GM12878 (cell line): ENCODE measurements around the gene ATP2A1. TPM values are rescaled to one million over a fixed set of nuclear protein-coding genes. Genes with fewer than 3 reads are reported as not detected.

Experiments used
- ATAC-seq: fragments of 200-7000 bp; cut with Tn5 transposase; 3 replicates; pipeline ENCODE4 v1.9.1; 2020; ENCODE audit warnings: mild to moderate bottlenecking, moderate library complexity
- BruUV-seq: library from RNA; stranded (reverse); fragments of 400-500 nt; replicated peaks from 2 replicates; lab custom pipeline; 2021; lab: Mats Ljungman, UMichigan
- CTCF ChIA-PET: fragments of 300-600 bp; sonication (Branson Sonifier 250); formaldehyde crosslinking; extraction: SDS; loops from one replicate; lab custom pipeline; 2021; ENCODE audit warnings: inconsistent platforms; lab: Yijun Ruan, JAX
- POLR2A ChIA-PET: fragments of 350-600 bp; formaldehyde crosslinking; extraction: SDS; loops from one replicate; lab custom pipeline; 2021; ENCODE audit warnings: inconsistent platforms; lab: Charles Lee
- RAD21 ChIA-PET: fragments of 300-600 bp; sonication (Branson Sonifier 250); formaldehyde crosslinking; loops from one replicate; lab custom pipeline; 2023; ENCODE audit warnings: antibody characterized with exemption; ENCODE audit not compliant: unreplicated experiment; lab: Charles Lee
- SMC1A ChIA-PET: fragments of 300-600 bp; sonication (Branson Sonifier 250); formaldehyde crosslinking; loops from one replicate; lab custom pipeline; 2023; ENCODE audit not compliant: unreplicated experiment, uncharacterized antibody; lab: Charles Lee
- DNase-seq: peaks from one replicate; pipeline ENCODE4 v3.0.0-alpha.2; 2011; ENCODE audit warnings: low read depth, low spot score
- FAIRE-seq: peaks from 3 replicates; lab custom pipeline; 2011; peaks lifted over from hg19 to GRCh38; lab: Jason Lieb, UNC
- H2AFZ ChIP-seq: 2 replicates; pipeline ENCODE4 v1.6.0; 2011; ENCODE audit warnings: low read depth, low read length, control low read depth; ENCODE audit not compliant: control insufficient read depth
- H3K27ac ChIP-seq: 2 replicates; pipeline ENCODE4 v1.5.1; 2011; ENCODE audit warnings: control low read depth; ENCODE audit not compliant: control insufficient read depth, insufficient read depth
- H3K27me3 ChIP-seq, 2 experiments: replicated peaks in 1 of 2; 2 replicates each; pipeline versions ENCODE4 v1.6.0 to v1.6.1; 2011; ENCODE audit warnings: low read length in 1 of 2; ENCODE audit not compliant: control insufficient read depth in 2 of 2, insufficient read depth in 2 of 2
- H3K36me3 ChIP-seq, 2 experiments: 2 replicates each; pipeline ENCODE4 v1.5.1; 2011; ENCODE audit warnings: low read length in 1 of 2; ENCODE audit not compliant: control insufficient read depth in 2 of 2, insufficient read depth in 2 of 2
- H3K4me1 ChIP-seq: 2 replicates; pipeline ENCODE4 v1.6.1; 2011; ENCODE audit warnings: mild to moderate bottlenecking, low read length, moderate library complexity, mixed read lengths; ENCODE audit not compliant: control insufficient read depth, insufficient read depth
- H3K4me2 ChIP-seq: 2 replicates; pipeline ENCODE4 v1.6.0; 2011; ENCODE audit warnings: control low read depth; ENCODE audit not compliant: control insufficient read depth, insufficient read depth
- H3K4me3 ChIP-seq: fragments of 200-600 bp; sonication (generic); 2 replicates; pipeline ENCODE4 v1.5.1; 2016
- H3K79me2 ChIP-seq: 2 replicates; pipeline ENCODE4 v1.6.0; 2011; ENCODE audit warnings: low read length; ENCODE audit not compliant: control insufficient read depth, insufficient read depth
- H3K9ac ChIP-seq: 2 replicates; pipeline ENCODE4 v1.8.0; 2011; ENCODE audit warnings: low read length, control low read depth, mixed read lengths; ENCODE audit not compliant: control insufficient read depth, insufficient read depth
- H3K9me3 ChIP-seq: replicated peaks from 3 replicates; pipeline ENCODE4 v1.5.1; 2011; ENCODE audit warnings: mild to moderate bottlenecking, low read length; ENCODE audit not compliant: control insufficient read depth, insufficient read depth
- H4K20me1 ChIP-seq: 2 replicates; pipeline ENCODE4 v1.6.0; 2011; ENCODE audit not compliant: control insufficient read depth, insufficient read depth
- EED ChIP-seq: sonication (generic); IDR thresholded peaks from 2 replicates; pipeline ENCODE4 v1.6.1; 2016; ENCODE audit warnings: antibody characterized with exemption, low read depth
- EGR1 ChIP-seq, 2 experiments: IDR thresholded peaks; 1 replicate in 1 of 2; 2 replicates in 1 of 2; pipeline ENCODE4 v1.6.1; 2011 to 2012; ENCODE audit warnings: low read depth in 2 of 2, low read length in 2 of 2, borderline replicate concordance in 1 of 2, mild to moderate bottlenecking in 1 of 2, moderate library complexity in 1 of 2
- ETV6 ChIP-seq, 2 experiments: fragments of 450-650 bp in 1 of 2; IDR thresholded peaks in 1 of 2; conservative IDR thresholded peaks in 1 of 2; 2 replicates each; pipeline ENCODE4 v1.6.1; 2014; ENCODE audit warnings: antibody characterized with exemption in 1 of 2, borderline replicate concordance in 1 of 2, low read depth in 1 of 2, mild to moderate bottlenecking in 1 of 2, moderate library complexity in 1 of 2
- REST ChIP-seq: IDR thresholded peaks from 2 replicates; pipeline ENCODE4 v1.6.1; 2012; ENCODE audit warnings: mild to moderate bottlenecking, low read depth, low read length
- SIX5 ChIP-seq: IDR thresholded peaks from 2 replicates; pipeline ENCODE4 v1.6.1; 2011; ENCODE audit warnings: mild to moderate bottlenecking, low read depth, low read length, moderate library complexity; ENCODE audit not compliant: severe bottlenecking
- WRNIP1 ChIP-seq: IDR thresholded peaks from 2 replicates; pipeline ENCODE4 v1.6.1; 2011; ENCODE audit warnings: low read depth, low read length, improper control_type of control experiment, borderline replicate concordance
- ZNF24 ChIP-seq: fragments of 450-650 bp; IDR thresholded peaks from 2 replicates; pipeline ENCODE4 v1.6.1; 2017; ENCODE audit warnings: antibody characterized with exemption, mild to moderate bottlenecking
- ZNF274 ChIP-seq: IDR thresholded peaks from one replicate; pipeline ENCODE4 v1.8.0; 2011; ENCODE audit not compliant: insufficient read length, insufficient read depth
- ZNF687 ChIP-seq: fragments of 450-650 bp; IDR thresholded peaks from 2 replicates; pipeline ENCODE4 v1.6.1; 2017; ENCODE audit warnings: mild to moderate bottlenecking, moderate library complexity
- WGBS: methylation state at CpG from one replicate; pipeline ENCODE4 v1.1.6; 2016; ENCODE audit warnings: low lambda C conversion rate; ENCODE audit not compliant: insufficient replicate concordance, insufficient coverage; ENCODE audit errors: missing lambda C conversion rate; 5-methylcytosine and 5-hydroxymethylcytosine counted together
- in situ Hi-C: fragments of 300-500 bp; cut with MboI; formaldehyde crosslinking; loops from 9 replicates; pipeline ENCODE4 v1.14.3; 2018; ENCODE audit warnings: mixed read lengths
- intact Hi-C: fragments of 100-400 bp; cut with micrococcal nuclease; formaldehyde crosslinking; loops from one replicate; pipeline ENCODE4 v1.14.2; 2022; ENCODE audit not compliant: unreplicated experiment
- polyA plus RNA-seq, 11 experiments: library from polyadenylated mRNA; depleted of rRNA in 4 of 11; unstranded in 6 of 11; stranded (reverse) in 5 of 11; fragments of >200 nt; fragmentation: Nextera tagmentation in 4 of 11; fragmentation: Illumina TruSeq in 1 of 11; extraction: Ambion mirVana in 4 of 11; extraction: Trizol in 1 of 11; gene quantifications; 1 replicate in 1 of 11; 2 replicates in 10 of 11; pipeline versions ENCODE4 v1.2.1 to v1.2.3, GENCODE V29; 2011 to 2016; ENCODE audit warnings: inconsistent platforms in 2 of 11, missing spikeins in 2 of 11, low read depth in 1 of 11
- total RNA-seq, 4 experiments: library from RNA; depleted of rRNA in 3 of 4; stranded (reverse); fragments of >200 nt in 3 of 4; fragmentation: Illumina TruSeq in 1 of 4; extraction: Trizol in 1 of 4; gene quantifications; 2 replicates each; pipeline versions ENCODE4 v1.2.1 to v1.2.3, GENCODE V29; 2013 to 2021

Gene ATP2A1
- total and polyA plus RNA-seq, 10 of the 15 experiments (the other 5 are each of a cell fraction or from before 2014, with no cell fraction given) = 0.13 to 1.7 (median 0.88) TPM

GRCh38 chr16:28932339-28933141 is 54.3 kb downstream of the ATP2A1 start (continued):
- peak; percentile 14; the same call in 1 of the 2 replicates for TF ChIP-seq ZNF687
- TF ChIP-seq SIX5 = peak; percentile 12
- TF ChIP-seq, all 136 proteins: peak for 10

- Histone ChIP-seq H3K4me2 (peak overlapping the region; percentile 95), H3K4me3 (peak overlapping the region; percentile 96), H3K4me1 (peaks cover 16% of the 10 kb centered on the region), H3K27ac (peak overlapping the region; percentile 92), H3K9ac (peak overlapping the region; percentile 97), H4K20me1 (no peaks in the 10 kb centered on the region), H3K79me2 (peaks cover 21% of the 10 kb centered on the region), H3K9me3 (no peaks in the 10 kb centered on the region), H3K36me3 (peaks cover 0 to 6% of the 10 kb centered on the region in 2 experiments; a peak in 1 of 4 replicates), H3K27me3 (no peaks in the 10 kb centered on the region), H2AFZ (peak overlapping the region; percentile 79)
- intact Hi-C loops = loop anchor here (5.0 kb wide), 1 partner anchor 56 kb away; the partner anchor contains the start of gene ATP2A1
- FAIRE-seq (no peak), ATAC-seq (no peak), DNase-seq (no peak)
- ChIA-PET POLR2A (interaction anchor here (0.6 to 3.7 kb wide), 12 partner anchors 8 to 111 kb away, joined by 3 to 39 read pairs (median 4); partner anchors contain the start of genes ATXN2L, RABEP2 and TUFM), SMC1A (interaction anchor here (1.2 to 4.2 kb wide), 11 partner anchors 8 to 111 kb away, joined by 3 to 52 read pairs (median 5); partner anchors contain the start of genes ATXN2L, RABEP2, SH2B1 and TUFM), CTCF (interaction anchor here (0.6 to 7.2 kb wide), 10 partner anchors 9 to 87 kb away, joined by 3 to 136 read pairs (median 4); partner anchors contain the start of genes ATP2A1 and TUFM), RAD21 (interaction anchor here (1.0 to 4.5 kb wide), 6 partner anchors 10 to 86 kb away, joined by 3 to 46 read pairs (median 8); partner anchors contain the start of genes ATP2A1, SH2B1 and TUFM)
- no TSS peak for BruUV-seq
- in situ Hi-C loops = no loop called here
- WGBS = 7% methylated on average over 8 of the region's 8 CpGs
- TF ChIP-seq REST (no peak), EED (no peak), ZNF274 (no peak), WRNIP1 (no peak), EGR1 (IDR thresholded peaks at IDR 0.05; ENCODE audit: borderline replicate concordance in 1 of 2, low read depth in 2 of 2, low read length in 2 of 2) (no peak), SIX5 (no peak), ZNF24 (no peak), ETV6 (conservative IDR thresholded peaks at IDR 0.05 in 1 of 2, IDR thresholded peaks at IDR 0.05 in 1 of 2; ENCODE audit: borderline replicate concordance in 1 of 2, low read depth in 1 of 2) (no peak)
These were observed 54.9 kb downstream of the ATP2A1 start for GRCh38 chr16:28933171-28933570.
